NCI-H1092 (cell line): ENCODE data around the gene WDHD1.
"Not testable (repeated sequence)": the region's sequence is repeated elsewhere in the genome, so short reads cannot be mapped to it uniquely, and the experiment has no call there.

Experiments
- DNase-seq: peaks from one replicate; lab custom pipeline; 2025; lab: John Stamatoyannopoulos, UW

Gene WDHD1, protein sequence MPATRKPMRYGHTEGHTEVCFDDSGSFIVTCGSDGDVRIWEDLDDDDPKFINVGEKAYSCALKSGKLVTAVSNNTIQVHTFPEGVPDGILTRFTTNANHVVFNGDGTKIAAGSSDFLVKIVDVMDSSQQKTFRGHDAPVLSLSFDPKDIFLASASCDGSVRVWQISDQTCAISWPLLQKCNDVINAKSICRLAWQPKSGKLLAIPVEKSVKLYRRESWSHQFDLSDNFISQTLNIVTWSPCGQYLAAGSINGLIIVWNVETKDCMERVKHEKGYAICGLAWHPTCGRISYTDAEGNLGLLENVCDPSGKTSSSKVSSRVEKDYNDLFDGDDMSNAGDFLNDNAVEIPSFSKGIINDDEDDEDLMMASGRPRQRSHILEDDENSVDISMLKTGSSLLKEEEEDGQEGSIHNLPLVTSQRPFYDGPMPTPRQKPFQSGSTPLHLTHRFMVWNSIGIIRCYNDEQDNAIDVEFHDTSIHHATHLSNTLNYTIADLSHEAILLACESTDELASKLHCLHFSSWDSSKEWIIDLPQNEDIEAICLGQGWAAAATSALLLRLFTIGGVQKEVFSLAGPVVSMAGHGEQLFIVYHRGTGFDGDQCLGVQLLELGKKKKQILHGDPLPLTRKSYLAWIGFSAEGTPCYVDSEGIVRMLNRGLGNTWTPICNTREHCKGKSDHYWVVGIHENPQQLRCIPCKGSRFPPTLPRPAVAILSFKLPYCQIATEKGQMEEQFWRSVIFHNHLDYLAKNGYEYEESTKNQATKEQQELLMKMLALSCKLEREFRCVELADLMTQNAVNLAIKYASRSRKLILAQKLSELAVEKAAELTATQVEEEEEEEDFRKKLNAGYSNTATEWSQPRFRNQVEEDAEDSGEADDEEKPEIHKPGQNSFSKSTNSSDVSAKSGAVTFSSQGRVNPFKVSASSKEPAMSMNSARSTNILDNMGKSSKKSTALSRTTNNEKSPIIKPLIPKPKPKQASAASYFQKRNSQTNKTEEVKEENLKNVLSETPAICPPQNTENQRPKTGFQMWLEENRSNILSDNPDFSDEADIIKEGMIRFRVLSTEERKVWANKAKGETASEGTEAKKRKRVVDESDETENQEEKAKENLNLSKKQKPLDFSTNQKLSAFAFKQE

DNA sequence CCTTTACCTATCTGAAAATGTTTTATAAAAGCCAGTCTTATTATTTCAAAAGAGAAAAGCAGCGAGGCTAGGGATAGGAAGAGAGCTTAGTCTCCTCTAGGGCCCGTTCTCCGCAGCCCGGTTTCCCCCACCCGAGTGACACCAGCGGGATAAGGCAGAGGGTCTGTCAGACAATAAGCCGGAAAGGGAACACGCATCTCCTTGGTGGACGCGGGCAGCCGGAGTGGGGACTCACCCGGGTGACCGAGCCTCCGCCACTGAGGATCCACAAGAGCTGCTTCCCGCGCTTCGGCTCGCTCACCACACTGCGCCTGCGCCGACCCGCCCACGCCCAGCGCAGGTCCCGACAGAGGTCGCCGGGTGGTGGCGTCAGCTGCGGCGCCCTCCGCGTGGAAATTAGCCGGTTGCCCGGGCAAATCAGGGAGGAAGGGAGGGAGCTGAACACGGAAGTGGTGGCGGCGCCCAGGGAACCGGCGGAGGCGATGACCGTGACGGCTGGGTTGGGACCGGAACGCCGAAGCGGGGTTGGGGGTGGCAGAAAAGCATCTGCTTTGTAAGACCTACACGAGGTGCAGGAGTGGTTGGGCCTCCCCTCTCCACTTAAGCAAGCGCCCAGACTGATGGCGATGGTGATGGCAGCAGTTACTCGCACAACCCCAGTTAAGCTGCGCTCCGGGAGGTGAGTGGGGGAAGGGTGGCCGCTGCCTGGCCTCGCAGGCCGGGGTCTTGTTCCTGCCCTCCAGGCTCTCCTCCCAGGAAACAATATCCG, at the start of gene WDHD1, which contains the start of gene SOCS4:
WDHD1 (minus strand) TSS at position 307 of the 769 bp plus-strand sequence. CDS start 312 bp downstream, outside the sequence.
SOCS4 (plus strand) TSS at position 444 of the 769 bp plus-strand sequence. CDS start 15,806 bp downstream, outside the sequence.
- DNase-seq: peak; percentile 95

DNA sequence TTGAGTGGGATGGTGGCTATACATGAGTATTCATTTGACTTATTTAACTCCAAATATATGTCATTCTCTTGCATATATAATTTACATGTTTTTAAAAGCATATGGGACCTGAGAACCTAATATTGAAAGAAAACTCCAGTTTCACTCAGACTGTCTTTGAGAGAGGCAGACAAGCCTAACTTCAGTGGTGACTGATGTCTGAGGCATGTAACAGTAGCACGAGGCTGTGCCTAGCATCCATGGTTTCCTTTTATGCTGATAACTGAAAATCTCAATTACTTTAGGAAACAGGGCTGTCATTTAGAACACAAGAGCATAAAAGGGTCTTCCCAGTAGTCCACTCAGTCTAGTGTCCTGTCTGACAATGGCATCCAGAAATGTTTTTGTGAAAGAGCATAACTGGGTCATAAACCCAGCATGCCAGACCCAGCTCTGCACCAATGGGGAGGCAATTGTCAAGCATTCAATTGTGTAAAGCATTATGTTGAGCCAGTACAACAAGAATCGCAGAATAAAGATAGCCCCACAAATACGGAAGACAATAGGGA, 48.8 kb upstream of the WDHD1 start:
- no peak for DNase-seq

DNA sequence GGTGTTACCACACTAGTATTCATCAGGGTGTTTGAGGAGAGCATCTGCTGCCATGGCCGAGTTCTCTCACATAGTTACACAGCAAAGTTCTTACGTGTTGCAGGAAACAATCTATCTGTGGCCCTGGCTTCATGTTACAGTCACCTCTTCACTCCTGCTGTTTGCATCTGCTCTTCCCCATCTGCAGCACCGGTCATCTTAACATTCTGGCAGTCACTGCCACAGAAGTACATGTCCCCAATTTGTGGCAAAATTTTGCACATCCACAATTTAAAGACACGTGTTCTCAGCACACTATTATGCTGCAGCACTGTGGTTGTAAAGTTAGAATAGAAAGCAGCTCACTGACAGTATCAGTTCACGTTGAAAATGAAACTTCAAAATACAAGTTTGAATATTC, 47.8 kb upstream of the WDHD1 start:
- DNase-seq: no peak

DNA sequence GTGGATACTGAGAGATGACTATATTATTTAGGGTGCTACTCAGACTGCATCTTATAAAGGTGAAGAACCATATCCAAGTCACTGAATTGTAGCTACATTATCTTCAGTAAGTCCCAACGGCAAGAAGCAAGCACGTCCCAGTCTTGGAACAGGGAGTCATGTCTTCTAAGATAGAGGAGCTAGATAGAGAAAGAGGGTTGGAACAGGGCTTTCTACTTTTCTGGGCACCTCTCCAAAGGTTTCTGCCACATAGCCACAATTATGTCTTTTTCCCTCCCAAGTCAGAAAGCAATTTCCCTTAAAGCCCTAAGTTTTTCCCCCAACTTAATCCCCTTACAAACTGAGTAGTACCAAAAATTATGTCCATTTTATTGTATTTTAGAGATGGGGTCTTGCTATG, 47.0 kb upstream of the WDHD1 start:
- no peak for DNase-seq

DNA sequence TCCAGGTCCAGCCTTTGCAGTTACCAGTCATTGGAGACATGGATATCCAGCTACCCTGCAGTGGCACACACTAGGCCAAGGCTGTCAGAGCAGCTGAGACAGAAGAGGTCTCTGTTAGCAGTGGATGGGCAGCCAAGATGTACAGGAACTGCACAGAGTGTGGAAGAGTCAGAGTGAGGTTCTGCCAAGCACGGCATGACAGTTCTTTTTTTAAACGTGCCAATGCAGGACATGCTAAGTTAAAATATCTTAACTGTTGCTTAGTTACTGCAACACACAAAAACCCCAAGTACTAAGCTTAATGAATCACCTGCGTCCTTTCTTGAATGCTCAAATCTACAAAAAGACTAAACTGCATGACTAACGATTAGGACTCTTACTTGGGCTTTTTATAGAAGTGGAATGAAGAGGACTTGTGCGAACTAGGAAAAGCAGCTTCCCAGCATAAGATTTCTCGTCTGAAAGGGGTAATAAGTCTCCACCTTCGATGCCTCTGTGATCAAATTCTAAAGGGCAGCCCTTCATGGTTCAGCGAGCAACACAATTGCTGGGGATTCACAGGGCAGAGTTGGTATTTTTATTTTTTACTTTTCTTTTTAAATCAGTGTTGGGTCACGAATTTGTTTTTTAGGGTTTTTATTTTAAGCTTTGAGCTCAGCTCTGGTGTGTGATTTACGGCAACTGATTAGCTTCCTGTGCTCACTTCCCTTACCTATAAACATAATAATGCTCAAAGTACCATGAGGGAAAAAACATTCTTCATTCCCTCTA, 45.2 kb upstream of the WDHD1 start:
- DNase-seq: no peak

DNA sequence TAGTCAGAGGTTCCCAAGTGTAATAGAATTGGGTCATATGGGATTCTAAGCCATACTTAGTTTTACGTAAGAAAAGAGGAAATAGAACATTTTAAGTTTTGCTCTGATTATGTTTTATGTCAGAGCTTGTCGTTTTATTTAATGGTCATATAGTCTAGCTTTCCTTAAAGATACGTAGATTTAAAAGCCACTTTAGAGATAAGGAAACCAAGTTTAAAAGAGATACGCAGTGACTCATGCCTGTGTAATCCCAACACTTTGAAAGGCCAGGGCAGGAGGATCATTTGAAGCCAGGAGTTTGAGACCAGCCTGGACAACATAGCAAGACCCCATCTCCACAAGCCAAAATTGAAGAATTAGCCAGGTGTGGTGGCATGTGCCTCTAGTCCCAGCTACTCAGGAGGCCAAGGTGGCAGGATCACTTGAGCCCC, 44.1 kb upstream of the WDHD1 start:
- DNase-seq: no peak

DNA sequence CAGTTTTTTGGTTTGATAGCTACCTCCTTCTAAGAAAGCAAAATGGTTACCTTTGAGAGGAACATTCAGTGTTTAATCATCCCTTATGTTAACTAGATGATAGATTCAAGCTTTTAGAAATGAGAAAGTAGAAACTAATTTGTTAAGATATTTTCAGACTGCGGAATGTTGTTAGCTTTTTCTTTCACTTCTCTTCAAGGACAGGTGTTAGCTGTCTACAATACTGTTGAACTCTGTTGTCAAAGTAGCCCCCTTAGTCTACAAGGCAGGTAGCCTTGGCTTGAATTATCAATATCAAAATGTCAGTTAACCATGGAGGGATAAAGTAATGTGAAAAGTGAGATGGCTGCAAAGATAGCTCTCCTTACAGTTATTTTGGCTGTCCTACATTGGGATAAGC, 39.3 kb upstream of the WDHD1 start:
- DNase-seq: no peak

DNA sequence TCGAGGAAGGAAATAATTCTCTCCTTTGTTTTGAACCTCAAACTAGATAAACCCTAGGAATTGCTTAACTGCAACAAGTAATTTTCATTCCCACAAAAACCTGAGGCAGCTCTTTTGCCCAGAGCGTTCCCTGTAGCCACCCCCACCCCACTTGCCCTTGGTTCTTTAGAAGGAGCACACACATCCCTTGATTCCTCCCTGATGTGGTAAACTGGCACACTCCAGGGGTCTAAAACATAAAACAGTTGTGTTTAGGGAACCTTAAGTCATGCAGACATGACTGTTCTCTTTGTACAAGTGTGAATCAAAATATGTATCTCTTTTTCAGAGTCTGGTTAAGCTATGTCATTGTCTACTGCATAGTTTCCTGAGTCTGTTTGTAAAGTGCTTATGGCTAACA, 38.5 kb upstream of the WDHD1 start:
- DNase-seq: no peak

DNA sequence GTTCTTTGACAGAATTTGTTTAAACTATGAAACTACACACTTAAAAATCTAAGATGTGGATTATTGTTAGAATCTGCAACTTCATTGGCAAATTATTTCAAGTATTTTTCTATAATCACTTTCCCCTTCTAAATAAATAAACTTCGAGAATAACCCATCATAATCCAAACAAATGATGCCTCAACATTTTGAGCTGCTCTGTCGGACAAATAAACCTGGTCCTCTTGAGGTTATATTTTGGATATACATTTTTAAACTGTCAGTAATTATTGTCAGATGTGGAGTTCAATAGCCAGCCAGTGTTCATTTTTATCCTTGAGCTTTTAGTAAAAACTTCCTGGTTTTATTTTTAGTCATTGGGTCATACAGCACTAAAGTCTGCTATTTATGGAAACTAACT, 38.0 kb upstream of the WDHD1 start:
- not testable (repeated sequence) for DNase-seq

DNA sequence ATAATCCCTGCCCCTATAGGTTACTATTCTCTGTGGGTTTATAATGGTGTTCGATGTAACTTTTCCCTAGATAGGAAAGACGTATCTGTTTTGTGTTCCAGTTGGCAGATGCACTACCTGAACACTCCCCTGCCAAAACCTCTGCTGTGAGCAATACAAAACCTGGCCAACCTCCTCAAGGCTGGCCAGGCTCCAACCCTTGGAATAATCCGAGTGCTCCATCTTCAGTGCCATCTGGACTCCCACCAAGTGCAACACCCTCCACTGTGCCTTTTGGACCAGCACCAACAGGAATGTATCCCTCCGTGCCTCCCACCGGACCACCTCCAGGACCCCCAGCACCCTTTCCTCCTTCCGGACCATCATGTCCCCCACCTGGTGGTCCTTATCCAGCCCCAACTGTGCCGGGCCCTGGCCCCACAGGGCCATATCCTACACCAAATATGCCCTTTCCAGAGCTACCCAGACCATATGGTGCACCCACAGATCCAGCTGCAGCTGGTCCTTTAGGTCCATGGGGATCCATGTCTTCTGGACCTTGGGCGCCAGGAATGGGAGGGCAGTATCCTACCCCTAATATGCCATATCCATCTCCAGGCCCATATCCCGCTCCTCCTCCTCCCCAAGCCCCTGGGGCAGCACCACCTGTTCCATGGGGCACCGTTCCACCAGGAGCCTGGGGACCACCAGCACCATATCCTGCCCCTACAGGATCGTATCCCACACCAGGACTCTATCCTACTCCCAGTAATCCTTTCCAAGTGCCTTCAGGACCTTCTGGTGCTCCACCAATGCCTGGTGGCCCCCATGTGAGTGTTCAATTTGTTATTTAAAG, 35.8 kb upstream of the WDHD1 start:
- DNase-seq: peak; percentile 72

DNA sequence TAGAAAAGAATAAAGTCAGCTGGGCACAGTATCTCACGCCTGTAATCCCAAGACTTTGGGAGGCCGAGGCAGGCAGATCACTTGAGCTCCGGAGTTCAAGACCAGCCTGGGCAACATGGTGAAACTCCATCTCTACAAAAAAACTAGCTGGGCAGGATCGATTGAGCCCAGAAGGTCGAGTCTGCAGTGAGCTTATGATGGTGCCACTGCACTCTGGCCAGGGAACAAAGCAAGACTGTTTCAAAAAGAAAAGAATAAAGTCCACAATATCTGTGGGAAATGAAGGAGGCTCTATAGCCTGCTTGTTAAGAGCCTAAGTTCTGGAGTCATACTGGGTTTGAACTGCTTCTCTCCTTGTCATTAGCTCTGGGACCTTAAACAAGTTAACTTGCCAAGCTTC, 32.4 kb upstream of the WDHD1 start:
- no peak for DNase-seq

DNA sequence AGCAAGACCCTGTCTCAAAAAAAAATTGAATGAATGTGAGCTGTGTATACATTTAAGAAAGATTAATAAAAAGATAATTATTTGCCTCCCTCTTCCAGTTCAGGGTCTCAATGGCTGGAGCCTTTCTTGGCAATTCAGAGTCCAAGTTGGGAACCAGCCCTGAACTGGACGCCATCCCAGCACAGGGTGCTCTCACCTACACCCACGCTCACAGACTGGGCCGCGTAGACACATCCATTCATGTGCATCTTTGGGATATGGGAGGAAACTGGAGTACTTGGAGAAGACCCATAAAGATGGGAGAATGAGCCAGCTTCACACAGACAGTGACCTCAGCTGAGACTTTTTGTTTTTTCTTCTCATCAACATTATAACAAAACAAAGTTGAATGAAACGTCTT, 31.0 kb upstream of the WDHD1 start:
- DNase-seq: no peak

DNA sequence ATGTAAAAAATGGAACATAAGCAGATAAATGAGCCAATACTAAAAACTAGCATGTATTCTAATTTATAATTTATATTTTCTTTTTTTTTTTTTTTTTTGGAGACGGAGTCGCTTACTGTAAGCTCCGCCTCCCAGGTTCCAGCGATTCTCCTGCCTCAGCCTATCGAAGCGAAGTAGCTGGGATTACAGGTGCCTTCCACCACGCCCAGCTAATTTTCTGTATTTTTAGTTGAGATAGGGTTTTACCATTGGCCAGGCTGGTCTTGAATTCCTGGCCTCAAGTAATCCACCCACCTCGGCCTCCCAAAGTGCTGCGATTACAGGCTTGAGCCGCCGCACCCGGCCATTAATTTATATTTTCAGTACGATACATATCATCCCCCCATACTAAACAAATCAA, 27.2 kb upstream of the WDHD1 start:
- DNase-seq: no peak

DNA sequence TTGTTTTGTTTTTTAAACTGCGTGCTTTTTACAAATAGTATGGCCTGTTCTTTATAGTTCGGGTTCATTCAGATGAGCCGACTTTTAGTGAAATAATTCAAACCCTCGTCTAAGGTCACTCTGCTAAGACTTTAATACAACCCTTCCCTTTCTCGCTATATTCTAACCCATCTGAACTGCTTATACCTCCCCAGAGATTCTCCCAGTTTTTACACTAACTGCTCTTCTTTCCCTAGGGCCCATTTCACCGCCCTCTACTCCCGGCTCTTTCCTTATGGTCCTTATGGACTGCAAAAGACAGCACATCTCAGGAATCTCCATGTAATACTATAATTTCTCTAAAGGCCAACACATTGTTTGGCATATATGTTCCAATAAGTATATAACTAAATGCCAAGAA, 26.6 kb upstream of the WDHD1 start:
- no peak for DNase-seq

DNA sequence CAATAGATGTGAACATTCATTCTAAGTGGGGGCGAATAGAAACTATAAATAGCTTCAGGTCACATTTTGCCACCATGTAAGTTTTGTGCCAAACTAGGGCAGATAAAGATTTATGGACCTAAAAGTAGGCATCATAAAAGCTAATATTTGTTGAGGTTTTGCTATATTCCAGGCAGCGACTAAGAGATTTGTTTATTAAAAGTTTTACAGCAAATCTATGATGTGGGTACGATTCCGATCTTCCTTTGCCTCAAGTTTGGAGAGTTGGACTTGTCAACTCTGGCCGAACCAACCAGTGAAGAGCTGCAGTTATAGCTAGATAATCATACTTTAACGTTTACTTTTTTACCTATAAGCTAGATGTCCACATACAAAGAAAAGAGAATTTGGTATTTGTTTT, 26.1 kb upstream of the WDHD1 start:
- no peak for DNase-seq

DNA sequence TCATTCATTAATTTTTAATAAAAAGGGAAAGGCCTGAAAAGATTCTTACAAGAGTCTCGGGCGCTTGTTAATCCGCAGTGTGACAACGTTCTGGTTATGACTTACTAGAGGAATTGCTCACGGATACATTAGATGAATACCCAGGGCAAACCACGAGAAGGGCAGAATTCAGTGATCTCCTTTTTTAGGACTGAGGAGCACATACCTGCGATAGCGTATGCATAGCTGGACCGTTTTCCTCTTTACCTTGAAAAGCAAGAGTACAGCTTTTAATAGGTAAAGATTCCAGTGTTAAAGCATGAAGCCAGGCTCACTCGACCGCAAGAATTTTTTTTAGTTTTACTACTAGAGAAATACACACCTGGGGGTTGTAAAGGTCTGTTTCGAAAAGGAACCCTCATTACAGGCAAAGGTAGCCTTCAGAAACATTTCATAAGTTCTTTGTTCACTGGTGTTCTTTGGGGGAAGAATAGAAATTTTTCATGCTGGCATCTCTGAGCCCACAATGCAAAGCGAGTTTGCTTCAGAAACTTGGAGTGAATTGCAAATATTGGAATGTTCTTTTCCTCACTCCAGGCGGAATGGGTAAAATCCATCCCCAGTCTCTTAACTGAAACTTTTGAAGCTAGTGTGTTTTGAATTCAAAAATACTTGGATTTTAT, 25.5 kb upstream of the WDHD1 start:
- no peak for DNase-seq

DNA sequence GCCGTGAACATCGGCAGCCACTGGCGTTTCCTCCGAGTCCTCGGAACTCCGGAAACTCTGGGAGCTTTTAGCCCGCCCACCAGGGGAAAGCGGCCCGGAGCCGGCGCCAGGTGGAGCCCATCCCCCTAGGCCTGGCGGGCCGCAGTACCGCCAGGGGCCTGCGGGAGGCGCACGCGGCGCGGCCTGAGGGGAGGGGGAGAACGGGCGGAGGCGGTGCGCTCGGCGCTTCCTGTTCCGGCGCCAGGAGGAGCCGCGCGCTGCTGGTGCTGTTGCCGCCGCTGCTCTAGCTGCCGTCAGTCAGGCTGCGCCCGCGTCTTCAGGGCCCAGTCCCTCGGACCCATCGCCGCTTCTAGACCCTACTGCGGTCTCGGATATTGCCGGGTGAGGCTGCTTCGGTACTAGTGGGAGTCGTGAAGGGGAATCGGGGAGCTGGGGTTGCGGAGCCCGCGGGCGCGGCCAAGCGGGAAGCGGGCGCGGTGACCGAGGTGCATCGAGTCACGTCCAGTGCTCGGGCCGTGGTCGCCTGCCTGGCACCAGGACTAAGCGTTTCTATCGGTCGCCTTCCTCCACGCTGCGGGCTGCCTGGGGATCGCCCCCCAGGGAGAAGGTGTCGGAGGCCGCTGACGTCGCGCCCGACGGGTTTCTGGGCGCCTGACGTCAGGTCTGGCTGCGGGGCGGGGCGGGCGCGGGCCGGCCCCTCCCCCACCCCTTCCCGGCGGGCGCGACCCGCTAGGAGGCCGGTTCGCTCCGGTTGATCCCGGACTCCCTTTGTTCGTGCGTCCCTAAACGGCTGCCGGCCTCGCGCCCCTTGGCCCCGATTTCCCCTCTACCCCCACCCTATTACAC, 24.7 kb upstream of the WDHD1 start, which contains the start of gene MAPK1IP1L:
MAPK1IP1L (plus strand) TSS at position 225 of the 846 bp plus-strand sequence. CDS start 10,037 bp downstream, outside the sequence.
- peak; percentile 89 for DNase-seq

DNA sequence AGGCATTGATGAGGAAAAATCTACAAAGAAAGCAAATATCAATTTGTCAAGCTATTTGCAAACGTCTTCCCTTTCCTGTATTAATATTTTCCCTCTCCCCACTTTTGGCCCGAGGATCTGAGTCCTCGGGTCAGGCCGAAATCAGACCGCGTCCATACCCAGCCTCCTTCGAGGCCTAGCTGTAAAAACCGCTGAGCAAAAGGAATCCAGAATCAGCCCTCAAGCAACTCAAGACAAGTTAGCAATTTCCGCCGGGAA, 24.2 kb upstream of the WDHD1 start:
- DNase-seq: no peak
